HCT116 (cell line): Measurements from ENCODE around the gene ANKRD44. TPM values are rescaled to one million over a fixed set of nuclear protein-coding genes. Genes with fewer than 3 reads are reported as not detected.

ENCODE experiments used
- ATAC-seq: fragments of 200-7000 bp; cut with Tn5 transposase; 2 replicates; pipeline ENCODE4 v1.9.1; 2020; ENCODE audit warnings: mild to moderate bottlenecking, moderate library complexity
- BruUV-seq: library from RNA; stranded (reverse); fragments of 400-500 nt; replicated peaks from 2 replicates; lab custom pipeline; 2021; lab: Mats Ljungman, UMichigan
- CTCF ChIA-PET: fragments of 300-600 bp; sonication (Branson Sonifier 250); formaldehyde crosslinking; loops from one replicate; lab custom pipeline; 2021; ENCODE audit warnings: antibody characterized with exemption; lab: Charles Lee
- POLR2A ChIA-PET: fragments of 300-600, 350-600 bp; sonication (Branson Sonifier 250); formaldehyde crosslinking; loops from one replicate; lab custom pipeline; 2021; ENCODE audit warnings: antibody characterized with exemption; lab: Charles Lee
- RAD21 ChIA-PET, 2 experiments: fragments of 300-600 bp; sonication (Branson Sonifier 250); formaldehyde crosslinking; loops; one replicate each; lab custom pipeline; 2023; ENCODE audit warnings: low total read pairs in 2 of 2; ENCODE audit not compliant: uncharacterized antibody in 2 of 2, unreplicated experiment in 2 of 2, low non-redundant PET in 1 of 2; lab: Charles Lee
- DNase-seq: peaks from one replicate; pipeline ENCODE4 v3.0.0-alpha.2; 2010; ENCODE audit warnings: low read depth, low spot score
- H2AFZ ChIP-seq: fragments of 200-600 bp; shearing (Covaris generic), sonication (generic); 2 replicates; pipeline ENCODE4 v1.6.1; 2017; ENCODE audit warnings: low read depth, mixed run types, mixed read lengths, antibody characterized with exemption, low read length; ENCODE audit not compliant: poor library complexity, severe bottlenecking
- H3K27ac ChIP-seq: 2 replicates; pipeline ENCODE4 v1.5.1; 2012; ENCODE audit warnings: low read depth, low read length
- H3K27me3 ChIP-seq: fragments of 200-600 bp; sonication (generic); 2 replicates; pipeline ENCODE4 v1.6.1; 2016; ENCODE audit warnings: mixed run types, low read length, mixed read lengths; ENCODE audit not compliant: insufficient read depth
- H3K36me3 ChIP-seq, 2 experiments: fragments of 200-500 bp in 1 of 2; fragments of 200-600 bp in 1 of 2; sonication (Bioruptor generic) in 1 of 2; sonication (generic) in 1 of 2; 2 replicates each; pipeline versions ENCODE4 v1.5.1 to v1.6.1; 2014 to 2016; ENCODE audit warnings: low read length in 2 of 2, inconsistent platforms in 1 of 2, mixed read lengths in 1 of 2, mixed run types in 1 of 2; ENCODE audit not compliant: insufficient read depth in 2 of 2, control insufficient read depth in 1 of 2
- H3K4me1 ChIP-seq, 2 experiments: fragments of 200-600 bp in 1 of 2; sonication (generic) in 1 of 2; 2 replicates each; pipeline versions ENCODE4 v1.5.1 to v1.6.1; 2012 to 2017; ENCODE audit warnings: low read length in 2 of 2, inconsistent platforms in 1 of 2, mild to moderate bottlenecking in 1 of 2, mixed read lengths in 1 of 2, mixed run types in 1 of 2, moderate library complexity in 1 of 2; ENCODE audit not compliant: insufficient read depth in 2 of 2, control insufficient read depth in 1 of 2
- H3K4me2 ChIP-seq: fragments of 200-600 bp; sonication (generic); 2 replicates; pipeline ENCODE4 v1.6.1; 2017; ENCODE audit warnings: mixed run types, low read length, mixed read lengths
- H3K4me3 ChIP-seq, 2 experiments: fragments of 200-600 bp in 1 of 2; sonication (generic) in 1 of 2; replicated peaks in 1 of 2; 2 replicates each; pipeline ENCODE4 v1.5.1; 2011 to 2016; ENCODE audit warnings: low read length in 2 of 2, control low read depth in 1 of 2, low read depth in 1 of 2, mild to moderate bottlenecking in 1 of 2, mixed read lengths in 1 of 2, mixed run types in 1 of 2
- H3K79me2 ChIP-seq: fragments of 200-600 bp; sonication (generic); 2 replicates; pipeline ENCODE4 v1.6.1; 2017; ENCODE audit warnings: mild to moderate bottlenecking, mixed run types, low read length, moderate library complexity, mixed read lengths; ENCODE audit not compliant: insufficient read depth
- H3K9ac ChIP-seq: fragments of 200-600 bp; sonication (generic); 2 replicates; pipeline ENCODE4 v1.6.1; 2016; ENCODE audit warnings: low read length, mixed read lengths
- H3K9me2 ChIP-seq: fragments of 200-600 bp; sonication (generic), shearing (Covaris generic); 2 replicates; pipeline ENCODE4 v1.6.1; 2017; ENCODE audit warnings: mixed run types, mild to moderate bottlenecking, moderate library complexity; ENCODE audit not compliant: insufficient read depth
- H3K9me3 ChIP-seq, 2 experiments: fragments of 200-500 bp in 1 of 2; fragments of 200-600 bp in 1 of 2; sonication (Bioruptor generic) in 1 of 2; sonication (generic) in 1 of 2; 2 replicates each; pipeline ENCODE4 v1.6.1; 2014 to 2017; ENCODE audit warnings: low read length in 2 of 2, mixed read lengths in 2 of 2, inconsistent platforms in 1 of 2, low read depth in 1 of 2, mild to moderate bottlenecking in 1 of 2, mixed run types in 1 of 2, moderate library complexity in 1 of 2; ENCODE audit not compliant: control insufficient read depth in 1 of 2, insufficient read depth in 1 of 2
- H4K20me1 ChIP-seq: fragments of 200-600 bp; sonication (generic), shearing (Covaris generic); 2 replicates; pipeline ENCODE4 v1.6.1; 2017; ENCODE audit warnings: mixed run types, mild to moderate bottlenecking, moderate library complexity; ENCODE audit not compliant: insufficient read depth
- EGR1 ChIP-seq: IDR thresholded peaks from 2 replicates; pipeline ENCODE4 v1.6.1; 2012; ENCODE audit warnings: low read depth
- EZH2phosphoT487 ChIP-seq: fragments of 200-600 bp; IDR thresholded peaks from 2 replicates; pipeline ENCODE4 v1.6.1; 2018; ENCODE audit warnings: antibody characterized with exemption, borderline replicate concordance
- POLR2AphosphoS5 ChIP-seq: IDR thresholded peaks from 2 replicates; pipeline ENCODE4 v1.6.1; 2011; ENCODE audit warnings: mild to moderate bottlenecking, low read depth, low read length, moderate library complexity
- REST ChIP-seq: IDR thresholded peaks from 2 replicates; pipeline ENCODE4 v1.6.1; 2012; ENCODE audit warnings: low read depth
- SIN3A ChIP-seq: IDR thresholded peaks from 2 replicates; pipeline ENCODE4 v1.6.1; 2012; ENCODE audit warnings: low read depth
- SRF ChIP-seq: IDR thresholded peaks from 2 replicates; pipeline ENCODE4 v1.6.1; 2012; ENCODE audit warnings: low read depth
- TCF7L2 ChIP-seq: IDR thresholded peaks from 2 replicates; pipeline ENCODE4 v1.7.0; 2011; ENCODE audit warnings: borderline replicate concordance, inconsistent platforms; ENCODE audit not compliant: insufficient read depth, insufficient read length; ENCODE audit errors: extremely low read depth
- ZFX ChIP-seq: fragments of 450-650 bp; IDR thresholded peaks from 2 replicates; pipeline ENCODE4 v1.6.1; 2017
- ZNF274 ChIP-seq: fragments of 200-500 bp; sonication (Bioruptor generic); IDR thresholded peaks from 2 replicates; pipeline ENCODE4 v1.6.1; 2014; ENCODE audit warnings: mild to moderate bottlenecking, low read depth, low read length, inconsistent platforms
- intact Hi-C: fragments of 100-400 bp; cut with micrococcal nuclease; formaldehyde crosslinking; loops from 2 replicates; pipeline ENCODE4 v1.10.0; 2022
- total RNA-seq: library from RNA; stranded (reverse); gene quantifications from one replicate; pipeline ENCODE4 v1.2.1, GENCODE V29; 2021; ENCODE audit not compliant: unreplicated experiment

The ANKRD44 gene
- total RNA-seq, 1 experiment from 2014 or later = 2.7 TPM

- intact Hi-C loops = no loop called here
- no peak for DNase-seq
- RAD21 ChIA-PET = no interaction called here
- CTCF ChIA-PET = no interaction called here
- no TSS peak for BruUV-seq
- ATAC-seq = no peak
- no peaks in the 10 kb centered on the region for H3K27me3 ChIP-seq
- POLR2A ChIA-PET = no interaction called here
- no peak overlapping the region for H3K4me3 ChIP-seq
- H4K20me1 ChIP-seq = no peaks in the 10 kb centered on the region
- no peaks in the 10 kb centered on the region for H3K9me2 ChIP-seq
- no peak overlapping the region for H3K9ac ChIP-seq
- H3K36me3 ChIP-seq = no peaks in the 10 kb centered on the region
- H3K27ac ChIP-seq = no peak overlapping the region
- no peaks in the 10 kb centered on the region for H3K79me2 ChIP-seq
- no peak for TF ChIP-seq EZH2phosphoT487
- no peak for TF ChIP-seq REST
- TF ChIP-seq SRF = no peak
- TF ChIP-seq TCF7L2 = no peak
- TF ChIP-seq ZNF274 = no peak
- H3K4me1 ChIP-seq = no peaks in the 10 kb centered on the region
- no peak overlapping the region for H3K4me2 ChIP-seq
- no peak overlapping the region for H2AFZ ChIP-seq
- H3K9me3 ChIP-seq = no peaks in the 10 kb centered on the region
Observed at GRCh38 chr2:197130318-197130717, 180.3 kb downstream of the ANKRD44 start.

GRCh38 chr2:197128897-197129296 is 181.7 kb downstream of the ANKRD44 start:
- no peaks in the 10 kb centered on the region for H3K79me2 ChIP-seq
- TF ChIP-seq EGR1 (no peak), ZFX (no peak), SIN3A (no peak), POLR2AphosphoS5 (no peak)
- TF ChIP-seq, all 23 proteins: peak for 0
- no peaks in the 10 kb centered on the region for H3K9me2 ChIP-seq
- POLR2A ChIA-PET = no interaction called here
- no peak overlapping the region for H3K4me2 ChIP-seq
- no peaks in the 10 kb centered on the region for H3K9me3 ChIP-seq
- H3K27me3 ChIP-seq = no peaks in the 10 kb centered on the region
- intact Hi-C loops = no loop called here
- DNase-seq (no peak), ATAC-seq (no peak)
- no peaks in the 10 kb centered on the region for H3K36me3 ChIP-seq
- no peak overlapping the region for H3K9ac ChIP-seq
- H3K4me3 ChIP-seq = no peak overlapping the region
- no peak overlapping the region for H2AFZ ChIP-seq
- H3K4me1 ChIP-seq = no peaks in the 10 kb centered on the region
- RAD21 ChIA-PET = no interaction called here
- CTCF ChIA-PET = no interaction called here
- no TSS peak for BruUV-seq
- H3K27ac ChIP-seq = no peak overlapping the region
- H4K20me1 ChIP-seq = no peaks in the 10 kb centered on the region
